H7 (cell line): ENCODE results near the gene CYTH2. TPM values are rescaled to one million over a fixed set of nuclear protein-coding genes. Genes with fewer than 3 reads are reported as not detected.

ENCODE experiments used
- DNase-seq: peaks from one replicate; pipeline ENCODE4 v3.0.0; 2012
- H3K27me3 ChIP-seq: 2 replicates; pipeline ENCODE4 v1.6.0; 2011; ENCODE audit warnings: mild to moderate bottlenecking, low read length; ENCODE audit not compliant: control insufficient read depth, insufficient read depth
- H3K36me3 ChIP-seq: replicated peaks from 2 replicates; pipeline ENCODE4 v1.5.1; 2011; ENCODE audit warnings: low read length; ENCODE audit not compliant: control insufficient read depth, insufficient read depth
- H3K4me3 ChIP-seq: 2 replicates; pipeline ENCODE4 v1.5.1; 2011; ENCODE audit warnings: low read depth, mild to moderate bottlenecking, control low read depth, low read length, moderate library complexity; ENCODE audit not compliant: insufficient read depth
- total RNA-seq: library from RNA; depleted of rRNA; stranded (reverse); fragments of >200 nt; shearing (Covaris generic); gene quantifications from 2 replicates; pipeline ENCODE4 v1.2.3, GENCODE V29; 2014

The CYTH2 gene
- total RNA-seq, 1 experiment from 2014 or later, result 51.3 TPM

DNA sequence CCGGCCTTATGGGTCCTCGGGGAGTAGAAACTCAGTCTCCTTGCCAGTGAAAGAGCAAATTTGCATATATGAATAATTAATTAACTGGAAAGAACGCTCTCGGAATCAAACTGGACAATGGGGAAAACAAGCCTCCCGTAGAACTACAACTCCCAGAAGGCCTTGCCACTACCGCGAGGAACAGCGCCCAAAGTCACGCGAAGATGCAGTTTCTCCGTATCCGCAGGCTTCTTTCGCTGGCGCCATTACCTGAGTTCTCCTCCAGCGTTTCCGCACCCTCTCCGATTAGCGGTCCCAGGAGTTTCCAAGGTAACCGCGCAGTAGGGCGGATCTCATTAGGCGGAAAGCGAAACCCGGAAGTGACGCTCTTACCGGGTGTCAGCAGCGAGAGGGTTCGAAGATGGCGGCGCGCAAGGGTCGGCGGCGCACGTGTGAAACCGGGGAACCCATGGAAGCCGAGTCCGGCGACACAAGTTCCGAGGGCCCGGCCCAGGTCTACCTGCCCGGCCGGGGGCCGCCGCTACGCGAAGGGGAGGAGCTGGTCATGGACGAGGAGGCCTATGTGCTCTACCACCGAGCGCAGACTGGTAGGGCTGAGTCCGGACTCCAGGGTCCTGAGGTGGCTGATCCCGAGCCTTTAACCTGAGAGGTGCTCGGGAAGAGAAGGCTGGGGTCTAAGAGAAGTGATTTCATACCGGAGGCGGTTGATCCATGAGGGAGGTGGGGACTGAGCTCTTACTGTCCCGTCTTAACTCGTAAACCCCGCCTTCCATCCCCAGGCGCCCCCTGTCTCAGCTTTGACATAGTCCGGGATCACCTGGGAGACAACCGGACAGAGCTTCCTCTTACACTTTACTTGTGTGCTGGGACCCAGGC is 23.3 kb upstream of the CYTH2 start, which contains the start of gene GRWD1:
Gene GRWD1 (plus strand): TSS at position 378 of the 876 bp plus-strand sequence. CDS start 23 bp downstream, at position 401.
- Histone ChIP-seq H3K4me3 (peak within 1 kb of the TSS; percentile 81), H3K36me3 (peaks cover 18% of the 10 kb centered on the region), H3K27me3 (no peaks in the 10 kb centered on the region)
- peak; percentile 96 for DNase-seq

DNA sequence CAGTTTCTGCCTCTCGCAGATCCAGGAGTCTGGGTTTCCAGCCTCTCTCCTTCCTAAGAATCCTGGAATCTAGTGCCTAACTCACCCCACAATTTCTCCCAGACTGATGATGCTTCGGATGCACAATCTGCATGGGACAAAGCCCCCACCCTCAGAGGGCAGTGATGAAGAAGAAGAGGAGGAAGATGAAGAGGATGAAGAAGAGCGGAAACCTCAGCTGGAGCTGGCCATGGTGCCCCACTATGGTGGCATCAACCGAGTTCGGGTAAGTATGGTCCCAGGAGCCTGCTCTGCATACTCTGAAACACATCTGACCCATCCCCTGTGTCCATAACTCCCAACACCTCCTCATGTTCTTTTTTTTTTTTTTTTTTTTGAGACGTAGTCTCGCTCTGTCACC is 22.6 kb upstream of the CYTH2 start:
- H3K27me3 ChIP-seq, result no peaks in the 10 kb centered on the region

DNA sequence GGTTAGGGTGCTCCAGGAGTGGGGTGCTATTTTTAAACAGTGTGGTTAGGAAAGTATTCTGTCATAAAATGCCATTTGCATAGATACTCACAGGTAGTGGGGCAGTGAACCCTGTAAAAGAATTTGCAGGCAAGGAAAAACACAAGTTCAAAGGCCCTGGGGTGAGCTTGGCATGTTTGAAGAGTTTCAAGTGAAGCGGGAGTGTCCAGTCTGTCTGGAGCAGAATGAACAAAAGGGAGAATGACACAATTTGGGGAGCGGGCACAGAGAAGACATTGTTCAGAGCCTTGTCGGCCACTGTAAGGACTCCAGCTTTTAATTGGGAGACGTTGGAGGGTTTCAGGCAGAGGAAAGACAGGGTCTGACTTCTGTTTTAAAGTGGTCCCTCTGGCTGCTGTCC is 20.6 kb upstream of the CYTH2 start:
- no peaks in the 10 kb centered on the region for H3K27me3 ChIP-seq
- DNase-seq, result no peak
- peaks cover 29% of the 10 kb centered on the region for H3K36me3 ChIP-seq
- H3K4me3 ChIP-seq, result no peak overlapping the region

More for the DNA sequence above, 22.6 kb upstream of the CYTH2 start:
- Histone ChIP-seq H3K36me3 (peaks cover 22% of the 10 kb centered on the region), H3K4me3 (peak overlapping the region; percentile 81)
- DNase-seq, result no peak

DNA sequence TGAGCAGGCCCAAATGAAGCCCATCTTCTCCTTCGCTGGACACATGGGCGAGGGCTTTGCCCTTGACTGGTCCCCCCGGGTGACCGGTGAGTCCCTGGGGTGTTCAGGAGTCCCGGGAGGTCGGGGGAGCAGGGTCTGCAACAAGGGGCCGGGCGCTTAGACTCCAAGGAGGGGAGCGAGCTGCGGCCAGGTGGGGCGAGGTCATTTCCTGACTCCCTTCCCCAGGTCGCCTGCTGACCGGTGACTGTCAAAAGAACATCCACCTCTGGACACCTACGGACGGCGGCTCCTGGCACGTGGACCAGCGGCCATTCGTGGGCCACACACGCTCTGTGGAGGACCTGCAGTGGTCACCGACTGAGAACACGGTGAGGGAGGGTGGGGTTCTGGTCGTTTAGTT is 18.7 kb upstream of the CYTH2 start:
- H3K27me3 ChIP-seq, result no peaks in the 10 kb centered on the region
- H3K36me3 ChIP-seq, result peaks cover 31% of the 10 kb centered on the region
- DNase-seq, result peak; percentile 47
- H3K4me3 ChIP-seq, result no peak overlapping the region

DNA sequence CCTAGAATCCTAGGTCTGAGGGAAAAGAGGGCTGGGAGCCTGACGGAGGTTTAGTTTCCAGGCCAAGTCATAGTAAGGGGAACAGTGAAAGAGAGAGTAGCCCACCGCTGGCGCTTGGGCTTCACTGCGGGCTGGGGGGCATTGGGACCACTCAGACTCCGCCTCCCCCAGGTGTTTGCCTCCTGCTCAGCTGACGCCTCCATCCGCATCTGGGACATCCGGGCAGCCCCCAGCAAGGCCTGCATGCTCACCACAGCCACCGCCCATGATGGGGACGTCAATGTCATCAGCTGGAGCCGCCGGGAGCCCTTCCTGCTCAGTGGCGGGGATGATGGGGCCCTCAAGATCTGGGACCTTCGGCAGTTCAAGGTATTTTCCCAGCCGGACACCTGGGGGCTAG is 18.3 kb upstream of the CYTH2 start:
- Histone ChIP-seq H3K4me3 (no peak overlapping the region), H3K36me3 (peaks cover 32% of the 10 kb centered on the region), H3K27me3 (no peaks in the 10 kb centered on the region)
- peak; percentile 51 for DNase-seq

DNA sequence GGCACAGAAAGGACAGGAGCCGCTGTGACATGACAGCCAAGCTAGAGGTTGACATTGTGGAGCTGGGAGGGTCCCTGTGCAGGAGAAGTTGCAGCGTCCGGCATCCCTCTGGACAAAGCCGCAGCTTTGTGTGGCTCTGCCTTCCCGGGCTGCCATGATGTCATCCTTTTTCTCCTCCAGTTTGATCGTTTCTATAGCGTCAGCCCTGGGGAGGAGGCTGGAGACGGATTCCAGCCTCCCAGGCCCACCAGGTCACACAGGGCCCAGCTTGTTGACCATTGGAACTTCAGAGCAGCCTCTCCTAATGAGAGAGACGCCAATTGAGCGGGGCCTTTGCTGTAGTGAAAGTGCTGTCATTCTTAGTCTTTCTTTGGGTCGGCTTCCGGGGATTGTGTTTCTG is 17.5 kb upstream of the CYTH2 start:
- peaks cover 33% of the 10 kb centered on the region for H3K36me3 ChIP-seq
- no peak overlapping the region for H3K4me3 ChIP-seq
- no peaks in the 10 kb centered on the region for H3K27me3 ChIP-seq
- DNase-seq, result peak; percentile 42

DNA sequence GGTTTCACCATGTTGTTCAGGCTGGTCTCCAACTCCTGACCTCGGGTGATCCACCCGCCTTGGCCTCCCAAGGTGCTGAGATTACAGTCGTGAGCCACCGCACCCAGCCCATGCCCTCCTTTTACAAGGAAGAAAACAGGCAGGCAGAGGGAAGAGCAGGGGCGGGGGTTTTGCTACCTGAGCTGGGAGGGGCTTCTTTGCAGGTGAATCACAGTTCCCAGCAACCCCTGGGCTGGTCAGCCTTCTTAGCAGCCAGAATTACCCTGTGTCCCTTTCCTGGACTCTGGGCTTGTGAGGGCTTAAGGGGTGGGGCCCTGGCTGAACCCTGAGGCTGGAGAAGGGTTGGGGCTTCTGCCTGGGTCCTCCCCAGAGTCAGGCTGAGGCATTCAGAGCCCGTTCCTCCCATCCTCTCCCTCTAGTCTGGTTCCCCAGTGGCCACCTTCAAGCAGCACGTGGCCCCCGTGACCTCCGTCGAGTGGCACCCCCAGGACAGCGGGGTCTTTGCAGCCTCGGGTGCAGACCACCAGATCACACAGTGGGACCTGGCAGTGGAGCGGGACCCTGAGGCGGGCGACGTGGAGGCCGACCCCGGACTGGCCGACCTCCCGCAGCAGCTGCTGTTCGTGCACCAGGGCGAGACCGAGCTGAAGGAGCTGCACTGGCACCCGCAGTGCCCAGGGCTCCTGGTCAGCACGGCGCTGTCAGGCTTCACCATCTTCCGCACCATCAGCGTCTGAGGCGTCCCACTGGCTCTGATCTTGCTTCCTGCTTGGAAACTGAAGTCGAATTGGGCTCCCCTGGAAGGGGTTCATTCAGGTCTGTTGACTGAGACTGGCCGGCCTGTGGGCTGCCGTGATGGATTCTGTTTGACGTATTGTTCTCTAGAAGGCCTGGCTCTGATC is 16.6 kb upstream of the CYTH2 start:
- no peak overlapping the region for H3K4me3 ChIP-seq
- H3K36me3 ChIP-seq, result peaks cover 32% of the 10 kb centered on the region
- no peaks in the 10 kb centered on the region for H3K27me3 ChIP-seq
- peak; percentile 44 for DNase-seq

DNA sequence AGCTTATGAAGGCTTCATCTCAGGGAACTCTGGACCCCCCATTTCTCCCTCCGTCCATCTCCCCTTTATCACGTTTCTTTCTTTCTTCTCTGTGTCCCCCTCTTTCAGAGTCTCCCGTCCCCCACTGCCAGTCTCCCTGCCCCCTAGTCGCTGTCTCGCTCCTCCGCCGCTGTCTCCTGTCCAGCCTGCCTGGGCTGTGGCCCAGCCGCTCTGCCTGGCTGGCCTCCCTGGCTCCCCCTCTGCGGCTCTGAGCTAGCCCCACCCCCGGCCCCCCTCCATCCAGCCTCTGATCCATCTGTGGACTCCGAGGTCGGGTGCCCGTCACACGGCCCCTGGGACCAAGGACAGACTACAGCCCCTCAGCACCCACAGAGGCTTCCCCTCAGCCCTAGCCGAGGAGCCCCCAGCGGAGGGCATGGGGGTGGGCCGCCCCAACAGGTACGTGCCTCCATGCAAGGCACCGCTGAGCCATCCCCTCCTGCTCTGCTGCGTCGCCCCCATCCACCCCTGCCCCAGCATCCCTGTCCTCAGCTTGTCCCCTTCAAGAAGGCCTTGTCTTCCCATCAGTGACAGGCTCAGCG is 14.9 kb upstream of the CYTH2 start:
- H3K4me3 ChIP-seq, result no peak overlapping the region
- DNase-seq, result peak; percentile 61
- H3K36me3 ChIP-seq, result peaks cover 22% of the 10 kb centered on the region
- no peaks in the 10 kb centered on the region for H3K27me3 ChIP-seq

DNA sequence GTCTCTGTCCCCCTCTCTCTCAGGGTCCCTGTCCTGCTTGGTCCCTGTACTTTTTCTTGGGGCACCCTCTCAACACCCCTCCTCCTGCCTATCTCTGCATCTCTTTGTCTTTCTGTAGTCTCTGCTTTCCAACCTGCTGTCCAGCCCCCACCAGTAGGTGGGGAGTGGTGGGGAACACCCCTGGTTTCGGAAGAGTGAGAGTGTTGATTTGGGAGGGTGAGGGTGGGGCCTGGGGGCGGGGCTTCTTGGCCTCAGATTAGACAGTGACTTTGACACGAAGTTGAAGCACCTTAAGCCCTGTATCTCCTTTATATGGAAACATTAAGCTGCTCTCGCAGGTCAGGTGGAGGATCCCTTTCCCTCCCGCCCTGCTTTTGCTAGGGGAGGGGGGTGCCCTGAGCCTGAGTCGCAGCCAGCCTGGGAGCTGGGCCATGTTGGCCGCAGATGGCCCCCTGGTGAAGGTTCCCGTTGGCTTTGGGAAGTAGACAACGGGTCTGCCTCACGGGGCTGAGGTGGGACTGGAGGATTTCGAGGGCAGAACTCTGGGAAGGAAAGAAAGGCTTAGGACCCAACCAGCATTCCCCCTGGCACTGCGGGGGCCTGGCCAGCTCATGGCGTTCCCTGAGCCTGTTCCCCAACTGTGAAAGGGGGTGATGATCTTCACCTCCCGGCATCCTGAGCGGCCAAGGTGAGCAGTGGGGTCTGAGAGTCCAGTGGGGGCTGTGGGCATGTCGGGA is 13.8 kb upstream of the CYTH2 start, which contains the start of gene KCNJ14:
Gene KCNJ14 (plus strand): TSS at position 404 of the 737 bp plus-strand sequence. CDS start 6,151 bp downstream, outside the sequence.
- peak; percentile 54 for DNase-seq
- Histone ChIP-seq H3K4me3 (no peak within 1 kb of the TSS), H3K36me3 (peaks cover 20% of the 10 kb centered on the region), H3K27me3 (no peaks in the 10 kb centered on the region)

DNA sequence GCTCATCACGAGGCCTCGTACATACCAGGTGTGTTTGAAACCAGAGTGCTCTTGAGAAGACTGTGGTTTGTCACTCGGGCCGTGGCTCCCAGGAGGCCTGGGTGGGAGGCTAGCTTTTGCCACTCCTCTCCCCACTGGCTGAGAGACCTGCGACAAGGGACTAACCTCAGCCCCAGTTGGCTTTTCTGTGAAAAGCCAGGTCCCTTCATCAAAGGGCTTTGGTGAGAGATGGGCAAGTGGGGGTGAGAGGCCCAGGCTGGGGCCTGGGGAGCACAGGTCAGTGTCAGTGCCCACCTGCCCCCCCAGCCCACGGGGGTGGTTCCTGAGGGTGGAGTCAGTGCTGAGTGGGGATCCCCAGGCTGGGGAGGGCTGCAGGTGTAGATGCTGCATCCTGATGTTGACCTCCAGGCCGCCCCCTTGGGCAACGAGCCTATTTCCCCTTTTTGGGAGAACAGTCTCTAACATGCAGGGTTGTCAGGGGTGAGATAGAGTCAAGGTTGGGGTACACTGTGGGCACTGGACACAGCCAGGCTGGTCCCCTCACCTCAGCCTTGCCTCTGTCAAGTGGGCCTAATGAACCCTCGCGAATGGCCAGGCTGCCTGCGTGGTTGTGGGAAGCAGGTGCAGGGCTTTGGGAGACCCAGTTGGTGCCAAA is 13.1 kb upstream of the CYTH2 start:
- H3K36me3 ChIP-seq, result peaks cover 17% of the 10 kb centered on the region
- no peak for DNase-seq
- no peaks in the 10 kb centered on the region for H3K27me3 ChIP-seq
- H3K4me3 ChIP-seq, result no peak overlapping the region

DNA sequence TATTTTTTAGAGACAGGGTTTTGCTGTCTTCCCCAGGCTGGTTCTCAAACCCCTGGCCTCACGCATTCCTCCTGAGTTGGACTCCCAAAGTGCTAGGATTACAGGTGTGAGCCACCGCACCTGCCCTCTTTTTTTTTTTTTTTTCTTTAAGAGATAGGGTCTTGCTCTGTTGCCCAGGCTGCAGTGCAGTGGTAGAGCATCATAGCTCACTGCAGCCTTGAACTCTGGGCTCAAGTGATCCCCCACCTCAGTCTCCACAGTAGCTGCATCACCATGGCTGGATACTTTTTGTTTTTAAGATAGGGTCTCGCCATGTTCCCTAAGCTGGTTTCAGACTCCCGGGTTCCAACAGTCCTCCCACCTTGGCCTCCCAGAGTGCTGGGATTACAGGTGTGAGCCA is 12.3 kb upstream of the CYTH2 start:
- DNase-seq, result no peak
- H3K27me3 ChIP-seq, result no peaks in the 10 kb centered on the region
- H3K4me3 ChIP-seq, result no peak overlapping the region
- H3K36me3 ChIP-seq, result peaks cover 12% of the 10 kb centered on the region

DNA sequence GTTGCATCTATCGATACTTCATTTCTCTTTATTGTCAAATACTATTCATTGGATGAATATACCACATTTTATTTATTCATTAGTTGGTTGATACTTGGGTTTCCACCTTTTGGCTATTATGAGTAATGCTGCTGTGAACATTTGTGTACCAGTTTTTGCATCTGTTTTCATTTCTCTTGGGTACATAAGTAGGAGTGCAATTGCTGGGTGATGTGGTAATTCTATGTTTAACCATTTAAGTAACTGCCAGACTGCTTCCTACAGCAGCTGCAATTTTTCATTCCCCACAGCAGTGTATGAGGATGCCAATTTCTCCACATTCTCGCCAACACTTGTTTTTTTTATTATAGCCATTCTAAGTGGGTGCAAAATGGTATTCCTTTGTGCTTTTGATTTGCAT is 11.2 kb upstream of the CYTH2 start:
- no peaks in the 10 kb centered on the region for H3K27me3 ChIP-seq
- H3K4me3 ChIP-seq, result no peak overlapping the region
- DNase-seq, result no peak
- H3K36me3 ChIP-seq, result peaks cover 6% of the 10 kb centered on the region

DNA sequence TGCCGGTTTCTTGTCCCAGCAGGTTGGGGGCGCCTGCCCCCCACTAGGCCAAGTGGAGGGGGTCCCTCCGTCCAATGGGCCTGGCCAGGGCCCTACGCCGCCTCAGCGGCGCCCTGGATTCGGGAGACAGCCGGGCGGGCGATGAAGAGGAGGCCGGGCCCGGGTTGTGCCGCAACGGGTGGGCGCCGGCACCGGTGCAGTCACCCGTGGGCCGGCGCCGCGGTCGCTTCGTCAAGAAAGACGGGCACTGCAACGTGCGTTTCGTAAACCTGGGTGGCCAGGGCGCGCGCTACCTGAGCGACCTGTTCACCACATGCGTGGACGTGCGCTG is 7.6 kb upstream of the CYTH2 start:
- Histone ChIP-seq H3K36me3 (no peaks in the 10 kb centered on the region), H3K4me3 (no peak overlapping the region), H3K27me3 (no peaks in the 10 kb centered on the region)
- DNase-seq, result peak; percentile 67
